Activated CD4-positive, alpha-beta T cell treated with anti-CD3 and anti-CD28 coated beads for 36 hours (primary cell): ENCODE measurements around the gene POLRMT. TPM values are rescaled to one million over a fixed set of nuclear protein-coding genes. Genes with fewer than 3 reads are reported as not detected.

Experiments used
- ATAC-seq: fragments of 200-7000 bp; cut with Tn5 transposase; one replicate; pipeline ENCODE4 v1.10.0; 2021; ENCODE audit warnings: mild to moderate bottlenecking, moderate library complexity
- CTCF ChIA-PET: fragments of 350-600 bp; sonication (Branson Sonifier 250); formaldehyde crosslinking; loops from one replicate; lab custom pipeline; 2021; ENCODE audit warnings: antibody characterized with exemption; lab: Charles Lee
- POLR2A ChIA-PET: fragments of 350-600 bp; sonication (Branson Sonifier 250); formaldehyde crosslinking; loops from one replicate; lab custom pipeline; 2021; ENCODE audit warnings: antibody characterized with exemption, inconsistent platforms; lab: Charles Lee
- DNase-seq: peaks from one replicate; pipeline ENCODE4 v3.0.0-alpha.2; 2020
- H3K27ac Mint-ChIP-seq: one replicate; pipeline ENCODE4 v1.8.0; 2021; ENCODE audit warnings: mixed read lengths
- H3K27me3 Mint-ChIP-seq: one replicate; pipeline ENCODE4 v1.8.0; 2021; ENCODE audit warnings: mixed read lengths
- H3K36me3 Mint-ChIP-seq: one replicate; pipeline ENCODE4 v1.8.0; 2021; ENCODE audit warnings: low read depth, mixed read lengths
- H3K4me1 Mint-ChIP-seq: one replicate; pipeline ENCODE4 v1.8.0; 2021; ENCODE audit warnings: mixed read lengths
- H3K4me3 Mint-ChIP-seq: one replicate; pipeline ENCODE4 v1.8.0; 2021; ENCODE audit warnings: mild to moderate bottlenecking, moderate library complexity, mixed read lengths
- H3K9me3 Mint-ChIP-seq: one replicate; pipeline ENCODE4 v1.8.0; 2021; ENCODE audit warnings: low read depth, mixed read lengths
- intact Hi-C, 2 experiments: fragments of 100-400 bp; cut with DNase I in 1 of 2; cut with micrococcal nuclease in 1 of 2; formaldehyde crosslinking; loops; one replicate each; pipeline versions ENCODE4 v1.14.2 to v1.15.1; 2022 to 2024; cut with DNase I, micrococcal nuclease
- total RNA-seq, 2 experiments: library from RNA; stranded (reverse); gene quantifications; one replicate each; pipeline ENCODE4 v1.2.3, GENCODE V29; 2021

The POLRMT gene
- total RNA-seq, 2 experiments from 2014 or later = 69.0 to 77.4 TPM

GRCh38 chr19:570251-570686, 63.1 kb downstream of the POLRMT start:
- ChIA-PET CTCF (interaction anchor here (0.7 to 1.1 kb wide), 3 partner anchors 9 to 59 kb away, joined by 3 to 4 read pairs (median 3); no protein-coding TSS in a partner anchor), POLR2A (interaction anchor here (0.6 kb wide), 1 partner anchor 38 kb away, joined by 3 read pairs; the partner anchor contains the start of gene CDC34)
- H3K36me3 Mint-ChIP-seq = peaks cover 6% of the 10 kb centered on the region
- intact Hi-C loops = loop anchor here in 1 of 2 experiments (5.0 kb wide), 1 partner anchor 92 kb away; the partner anchor contains the start of gene RNF126
- no peak overlapping the region for H3K4me3 Mint-ChIP-seq
- ATAC-seq = no peak
- H3K27me3 Mint-ChIP-seq = no peaks in the 10 kb centered on the region
- peak overlapping the region; percentile 77 for H3K27ac Mint-ChIP-seq
- DNase-seq = no peak
- H3K9me3 Mint-ChIP-seq = no peaks in the 10 kb centered on the region
- H3K4me1 Mint-ChIP-seq = peaks cover 25% of the 10 kb centered on the region

GRCh38 chr19:567296-567900, 65.9 kb downstream of the POLRMT start:
- ATAC-seq (no peak), DNase-seq (no peak)
- H3K9me3 Mint-ChIP-seq = no peaks in the 10 kb centered on the region
- H3K36me3 Mint-ChIP-seq = peaks cover 3% of the 10 kb centered on the region
- POLR2A ChIA-PET = no interaction called here
- CTCF ChIA-PET = interaction anchor here (0.9 kb wide), 1 partner anchor 15 kb away, joined by 3 read pairs; no protein-coding TSS in a partner anchor
- no peak overlapping the region for H3K27ac Mint-ChIP-seq
- H3K4me3 Mint-ChIP-seq = no peak overlapping the region
- no peaks in the 10 kb centered on the region for H3K27me3 Mint-ChIP-seq
- intact Hi-C loops = no loop called here
- H3K4me1 Mint-ChIP-seq = peaks cover 11% of the 10 kb centered on the region

Other genes starting within 250 kb of the POLRMT start
- gene C2CD4C, start 224.4 kb downstream of the POLRMT start, total RNA-seq = under 1 TPM; 0.09 to 0.11 TPM
- gene SHC2, start 172.5 kb downstream of the POLRMT start, total RNA-seq = under 1 TPM in 1 of 2 experiments, not detected in 1; 0.21 TPM
- gene MADCAM1, start 137.1 kb downstream of the POLRMT start, total RNA-seq = under 1 TPM in 1 of 2 experiments, not detected in 1; 0.14 TPM
- 1 to 10 TPM; 6.4 to 8.4 TPM for gene TPGS1, start 126.0 kb downstream of the POLRMT start, total RNA-seq
- gene CDC34, start 101.8 kb downstream of the POLRMT start, total RNA-seq = 10 to 100 TPM; 36.7 to 41.5 TPM
- gene GZMM, start 89.5 kb downstream of the POLRMT start, total RNA-seq = 10 to 100 TPM; 22.5 to 25.3 TPM
- 100 to 1,000 TPM; 165 to 175 TPM for gene BSG, start 60.9 kb downstream of the POLRMT start, total RNA-seq
- under 1 TPM; 0.48 to 0.53 TPM for gene HCN2, start 43.7 kb downstream of the POLRMT start, total RNA-seq
- not detected for gene FGF22, start 6.3 kb upstream of the POLRMT start, total RNA-seq
- gene RNF126, start 29.7 kb upstream of the POLRMT start, total RNA-seq = 10 to 100 TPM; 83.0 to 91.3 TPM
- 10 to 100 TPM in 1 of 2 experiments, 1 to 10 TPM in 1; 8.5 to 10.1 TPM for gene FSTL3, start 42.9 kb upstream of the POLRMT start, total RNA-seq
- gene PRSS57, start 61.9 kb upstream of the POLRMT start, total RNA-seq = not detected
- gene PALM, start 75.4 kb upstream of the POLRMT start, total RNA-seq = under 1 TPM in 1 of 2 experiments, not detected in 1; 0.18 TPM
- under 1 TPM in 1 of 2 experiments, not detected in 1; 0.07 TPM for gene MISP, start 117.6 kb upstream of the POLRMT start, total RNA-seq
- 100 to 1,000 TPM; 584 to 738 TPM for gene PTBP1, start 163.9 kb upstream of the POLRMT start, total RNA-seq
- not detected for gene PLPPR3, start 188.4 kb upstream of the POLRMT start, total RNA-seq
- not detected for gene AZU1, start 194.3 kb upstream of the POLRMT start, total RNA-seq
- gene PRTN3, start 207.5 kb upstream of the POLRMT start, total RNA-seq = not detected
- not detected for gene ELANE, start 218.8 kb upstream of the POLRMT start, total RNA-seq
- 1 to 10 TPM in 1 of 2 experiments, under 1 TPM in 1; 0.79 to 1.5 TPM for gene CFD, start 226.1 kb upstream of the POLRMT start, total RNA-seq